ENCODE data around the gene ATF7.
"Not testable (repeated sequence)": the region's sequence is repeated elsewhere in the genome, so short reads cannot be mapped to it uniquely, and the experiment has no call there.

ATF7 gene

DNA sequence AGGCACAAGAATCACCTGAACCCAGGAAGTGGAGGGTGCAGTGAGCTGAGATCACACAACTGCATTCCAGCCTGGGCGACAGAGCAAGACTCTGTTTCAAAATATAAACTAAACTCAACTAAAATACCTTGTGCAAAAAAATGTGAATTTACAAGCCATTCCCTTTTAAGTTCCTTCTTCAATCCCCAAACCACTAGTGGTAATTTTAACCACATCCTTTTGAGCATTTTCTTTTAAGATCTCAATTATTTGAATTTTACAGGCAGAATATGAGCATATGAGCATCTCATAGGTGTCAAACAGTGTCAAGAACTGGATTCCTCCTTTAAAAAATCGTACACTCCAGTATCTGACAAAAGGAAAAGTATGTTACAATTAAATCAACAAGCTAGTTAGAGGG, 61.9 kb downstream of the ATF7 start:
- no peak for DNase-seq

GRCh38 chr12:53563452-53564028, 62.6 kb downstream of the ATF7 start:
- no peak for DNase-seq

DNA sequence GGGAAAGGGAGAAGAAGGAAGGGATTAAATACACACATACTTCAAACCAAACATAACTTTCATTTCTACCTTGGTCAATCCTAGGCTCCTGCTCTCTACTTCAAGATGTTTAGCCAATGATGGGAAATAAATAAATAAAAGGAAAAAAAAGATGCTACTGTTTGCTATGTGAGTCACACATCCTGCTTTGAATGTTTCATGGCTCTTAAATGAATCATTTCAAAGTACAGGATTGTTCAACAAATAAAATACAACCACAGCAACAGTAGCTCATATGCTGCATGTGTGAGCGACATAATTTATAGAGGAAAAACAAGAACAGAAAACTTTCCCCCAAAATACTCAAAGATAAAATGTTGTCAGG, 64.6 kb downstream of the ATF7 start:
- DNase-seq = peak; percentile 59 to 95

DNA sequence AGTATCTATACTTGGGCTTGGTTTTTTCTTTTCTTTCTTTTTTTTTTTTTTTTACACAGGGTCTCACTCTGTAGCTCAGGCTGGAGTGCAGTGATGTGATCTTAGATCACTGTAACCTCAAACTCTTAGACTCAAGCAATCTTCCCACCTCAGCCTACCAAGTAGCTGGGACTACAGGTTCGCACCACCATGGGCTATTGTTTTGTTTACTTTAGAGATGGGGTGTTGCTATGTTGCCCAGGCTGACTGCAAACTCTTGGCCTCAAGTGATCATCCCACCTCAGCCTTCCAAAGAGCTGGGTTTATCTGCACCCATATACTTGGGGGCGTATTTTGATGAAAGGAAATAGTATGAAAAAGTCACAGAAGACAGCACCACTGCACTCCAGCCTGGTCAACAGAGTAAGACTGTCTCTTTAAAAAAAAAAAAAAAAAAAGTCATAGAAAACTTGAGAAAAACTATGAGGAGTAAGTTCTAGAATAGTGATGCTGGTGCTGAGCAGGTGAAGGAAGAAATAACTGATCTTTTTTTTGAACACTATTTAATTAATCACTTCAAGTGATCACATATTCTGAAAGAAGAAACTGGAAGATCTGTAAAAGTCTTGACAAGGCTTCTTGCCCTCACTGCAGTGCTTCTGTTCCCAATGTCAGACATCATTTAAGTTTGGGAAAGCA, 65.1 kb downstream of the ATF7 start:
- DNase-seq = peak in 1 of 2 experiments; percentile 49

DNA sequence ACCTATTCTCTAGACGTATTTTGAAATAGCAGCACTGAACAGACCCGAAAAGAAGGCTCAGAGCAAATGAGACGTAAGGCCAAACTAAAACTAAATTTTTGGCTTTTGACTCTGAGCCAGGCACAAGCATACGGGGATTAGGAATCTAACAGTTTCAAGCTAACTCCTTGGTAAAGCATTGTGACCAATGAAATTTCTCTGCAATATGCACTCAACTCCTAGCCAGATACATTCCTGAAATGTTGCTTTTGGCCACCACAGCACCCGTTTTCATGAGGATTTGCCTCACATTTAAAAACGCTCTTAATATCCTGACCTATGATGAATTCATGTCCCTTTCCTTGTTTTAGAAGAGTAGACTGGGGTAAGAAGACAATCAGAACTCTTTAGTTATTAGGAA, 65.8 kb downstream of the ATF7 start:
- no peak for DNase-seq

DNA sequence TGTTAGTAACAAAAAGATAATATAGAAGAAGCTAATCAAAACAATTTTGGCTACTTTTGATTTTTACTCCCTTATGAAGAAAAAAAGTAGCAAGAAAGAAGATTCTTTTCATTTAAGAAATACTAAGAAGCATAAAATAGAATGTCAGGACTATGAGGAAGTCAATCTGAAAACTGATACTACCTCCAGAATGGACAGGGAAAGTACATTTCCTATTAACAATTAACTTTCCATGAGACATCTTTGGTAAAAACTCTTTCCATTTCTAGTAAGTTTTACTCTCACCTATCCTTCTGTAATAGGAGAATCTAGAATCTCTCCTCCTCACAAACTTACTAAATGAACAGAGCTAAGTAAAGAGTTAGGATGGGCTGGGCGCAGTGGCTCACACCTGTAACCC, 67.6 kb downstream of the ATF7 start:
- no peak for DNase-seq

DNA sequence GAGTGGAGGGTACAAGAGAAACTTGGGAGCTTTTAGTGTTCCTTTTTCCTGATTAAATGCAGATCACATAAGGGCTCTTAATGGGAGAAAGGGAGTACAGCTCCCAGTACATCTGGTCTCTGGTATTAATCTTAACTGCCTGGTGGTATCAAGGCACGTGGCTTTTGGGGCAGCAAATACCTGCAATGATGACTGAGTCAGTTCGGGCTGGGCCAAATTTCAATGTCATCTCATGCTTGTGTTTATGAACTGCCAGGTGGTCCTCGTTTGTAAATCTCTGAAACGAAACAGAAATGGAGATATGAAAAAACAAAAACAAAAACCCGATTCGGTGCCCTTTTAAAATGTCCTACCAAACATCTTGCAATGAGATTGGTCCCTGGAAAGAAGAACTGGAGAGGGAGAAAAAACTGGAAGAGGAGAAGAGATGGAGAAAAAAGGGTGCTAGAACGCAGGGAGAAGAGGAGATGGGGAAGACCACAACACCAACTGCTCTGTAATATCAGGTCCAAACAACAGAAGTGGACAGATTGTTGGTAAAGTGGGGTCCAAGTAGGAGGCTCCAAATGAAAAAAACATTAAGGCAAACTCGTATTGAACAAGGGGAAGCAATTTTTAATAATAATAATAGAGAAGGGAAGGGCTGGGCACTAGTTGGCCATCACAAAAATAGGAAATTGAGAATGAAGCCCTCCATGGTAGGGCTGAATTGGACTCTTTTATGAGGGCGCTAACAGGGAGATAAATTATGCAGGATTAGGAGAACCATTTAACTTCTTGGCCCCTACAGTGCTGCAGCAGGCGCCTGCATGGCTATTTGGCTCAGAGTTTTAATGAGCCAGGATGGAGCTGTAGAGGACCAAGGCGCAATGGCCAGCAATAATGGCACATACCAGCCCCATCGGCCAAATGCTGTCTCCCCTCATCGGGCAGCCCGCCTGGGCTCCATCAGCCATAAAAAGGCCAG, 73.5 kb downstream of the ATF7 start:
- no peak for DNase-seq

DNA sequence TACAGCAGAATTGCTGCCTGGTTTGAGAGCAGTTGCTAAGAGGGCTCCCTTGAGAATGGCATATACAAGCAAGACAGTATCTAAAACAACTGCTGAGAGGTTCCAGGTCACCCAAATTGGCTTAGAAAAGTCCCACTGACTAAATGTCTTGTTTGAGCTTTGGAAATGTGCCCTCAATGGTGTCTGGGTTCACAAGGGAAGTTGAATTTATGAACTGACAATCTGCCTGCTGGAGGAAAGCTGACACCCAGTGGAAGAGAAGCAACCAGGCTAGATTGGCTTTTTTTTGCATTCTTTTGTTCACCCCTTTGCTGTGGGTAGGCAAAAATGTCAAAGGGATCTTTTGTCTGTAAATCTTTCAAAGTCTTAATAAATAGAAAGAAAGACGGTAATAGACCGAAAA, 74.3 kb downstream of the ATF7 start:
- no peak for DNase-seq

DNA sequence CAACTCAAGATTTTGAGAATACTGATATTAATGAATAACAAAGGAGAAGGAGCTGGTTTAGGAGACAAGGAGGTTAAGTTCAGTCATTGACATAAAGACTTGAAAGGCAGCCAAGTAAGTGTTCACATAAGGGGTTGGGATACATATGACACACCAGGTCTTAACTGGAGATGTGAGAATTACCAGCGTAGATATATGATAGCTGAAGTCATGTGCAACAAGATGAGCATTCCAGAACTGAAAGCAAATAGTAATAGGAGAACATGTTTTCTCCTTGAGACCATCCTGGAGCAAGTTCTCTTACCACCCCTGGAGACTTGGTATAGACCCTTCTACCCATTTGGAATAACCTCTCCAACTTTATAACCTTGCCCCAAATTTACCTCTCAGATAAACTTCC, 75.6 kb downstream of the ATF7 start:
- DNase-seq = no peak

DNA sequence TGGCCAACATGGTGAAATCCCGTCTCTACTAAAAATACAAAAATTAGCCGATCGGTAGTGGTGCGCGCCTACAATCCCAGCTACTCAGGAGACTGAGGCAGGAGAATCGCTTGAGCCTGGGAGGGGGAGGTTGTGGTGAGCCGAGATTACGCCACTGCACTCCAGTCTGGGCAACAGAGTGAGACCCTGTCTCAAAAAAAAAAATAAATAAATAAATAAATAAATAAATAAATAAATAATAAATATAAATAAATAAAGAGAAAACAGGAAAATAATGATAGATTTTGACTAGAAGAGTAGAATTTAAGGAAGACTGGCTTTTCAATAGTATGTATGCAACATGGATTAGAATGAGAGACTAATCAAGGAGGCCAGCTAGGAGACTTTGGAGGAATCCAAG, 76.1 kb downstream of the ATF7 start:
- not testable (repeated sequence) for DNase-seq

GRCh38 chr12:53548354-53548753, 77.8 kb downstream of the ATF7 start:
- not testable (repeated sequence) for DNase-seq

DNA sequence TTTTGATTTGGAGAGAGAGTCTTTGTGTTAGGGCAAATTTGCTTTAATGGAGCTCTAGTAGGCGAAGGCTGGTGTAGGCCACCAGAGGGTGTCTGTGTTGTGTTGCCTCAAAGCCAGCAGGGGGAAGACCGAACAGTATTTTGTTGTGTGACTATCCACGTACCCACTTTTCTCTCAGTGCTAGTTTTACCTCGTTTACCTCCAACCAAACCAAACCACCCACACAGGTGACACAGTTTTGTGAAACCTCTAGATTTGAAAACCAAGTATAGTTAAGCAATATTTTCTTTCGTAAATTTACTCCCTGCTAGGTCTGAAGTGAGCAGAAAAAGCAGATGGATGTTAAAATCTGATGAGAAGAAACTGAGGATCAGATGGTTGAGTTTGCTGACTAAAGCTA, 82.6 kb downstream of the ATF7 start:
- DNase-seq = peak; percentile 25 to 59

- no peak for DNase-seq
These were observed 86.7 kb downstream of the ATF7 start for GRCh38 chr12:53539526-53539925.

GRCh38 chr12:53538209-53538689, 87.9 kb downstream of the ATF7 start:
- DNase-seq = no peak

DNA sequence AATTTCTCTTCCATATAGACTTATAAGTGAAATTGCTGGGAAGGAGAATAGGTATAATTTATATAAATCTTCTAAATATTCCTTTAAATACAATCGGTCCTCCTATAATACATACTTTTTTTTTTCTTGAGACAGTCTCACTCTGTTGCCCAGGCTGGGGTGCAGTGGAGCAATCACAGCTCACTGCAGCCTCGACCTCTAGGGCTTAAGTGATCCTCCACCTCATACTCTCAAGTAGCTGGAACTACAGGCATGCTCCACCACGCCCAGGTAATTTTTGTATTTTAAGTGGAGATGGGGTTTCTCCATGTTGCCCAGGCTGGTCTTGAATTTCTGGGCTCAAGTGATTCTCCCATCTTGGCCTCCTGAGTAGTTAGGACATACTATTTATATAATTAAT, 89.2 kb downstream of the ATF7 start:
- DNase-seq = no peak

GRCh38 chr12:53533471-53533870, 92.7 kb downstream of the ATF7 start:
- no peak for DNase-seq

DNA sequence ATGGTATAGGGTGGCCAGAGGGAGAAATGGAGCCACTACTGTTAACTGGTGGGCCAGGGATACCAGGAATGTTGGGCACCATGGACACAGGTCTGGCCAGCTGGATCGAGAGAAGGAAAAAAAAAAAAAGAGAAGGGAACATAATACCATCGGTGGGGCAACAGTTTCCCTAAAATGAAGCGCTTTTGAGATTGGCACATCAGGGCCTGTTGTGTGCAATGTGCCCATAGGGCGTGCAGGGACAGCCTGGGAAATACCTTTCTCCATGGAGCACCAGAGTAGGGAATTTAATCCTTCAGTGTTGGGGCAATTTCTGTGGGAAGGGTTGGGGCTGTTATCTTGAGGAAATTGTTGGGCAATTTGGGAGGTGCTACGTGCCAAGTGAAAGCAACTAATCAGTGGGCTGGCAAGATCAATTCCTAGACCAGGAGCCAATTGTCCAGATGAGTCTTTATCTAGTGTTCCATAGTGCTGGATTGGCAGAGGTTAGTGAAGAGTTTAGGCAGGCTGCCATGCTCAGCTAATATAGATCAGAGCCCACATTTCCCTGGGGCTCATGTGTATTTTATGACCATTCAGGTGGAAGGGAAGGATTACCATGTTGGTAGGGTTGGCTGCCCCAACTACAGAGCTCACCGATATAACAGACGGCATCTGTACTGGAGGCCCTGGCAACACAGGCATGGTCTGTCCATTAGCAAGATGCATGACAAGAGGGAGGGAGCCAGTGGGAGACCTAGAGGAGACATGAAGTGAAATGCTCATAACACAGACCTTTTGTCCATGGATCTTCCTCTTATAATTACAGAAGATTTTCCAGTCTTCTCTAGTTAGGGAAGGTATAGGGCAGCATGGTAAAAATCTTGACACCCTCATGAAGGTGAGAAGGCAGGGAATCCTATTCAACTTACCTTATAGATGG, 93.4 kb downstream of the ATF7 start:
- DNase-seq = no peak

DNA sequence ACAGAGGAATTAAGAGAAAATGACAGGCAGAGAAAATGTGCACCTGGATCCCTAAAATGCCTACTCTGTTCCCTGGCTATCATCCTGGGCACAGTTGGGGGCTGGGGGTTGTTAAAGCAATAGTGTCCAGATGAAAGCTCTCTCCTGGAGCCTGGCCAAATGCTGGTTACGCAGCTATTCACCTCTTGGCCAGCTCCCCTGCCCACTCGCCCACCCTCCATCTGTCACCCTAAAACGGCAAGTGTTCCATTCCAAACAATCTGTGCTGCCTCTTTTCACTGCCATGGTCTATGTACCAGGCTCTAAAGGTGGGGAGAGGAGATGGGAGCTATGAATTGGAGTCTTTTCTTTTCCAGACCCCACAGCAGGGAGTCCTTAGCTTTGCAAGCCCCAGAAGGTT, 94.2 kb downstream of the ATF7 start:
- DNase-seq = no peak

DNA sequence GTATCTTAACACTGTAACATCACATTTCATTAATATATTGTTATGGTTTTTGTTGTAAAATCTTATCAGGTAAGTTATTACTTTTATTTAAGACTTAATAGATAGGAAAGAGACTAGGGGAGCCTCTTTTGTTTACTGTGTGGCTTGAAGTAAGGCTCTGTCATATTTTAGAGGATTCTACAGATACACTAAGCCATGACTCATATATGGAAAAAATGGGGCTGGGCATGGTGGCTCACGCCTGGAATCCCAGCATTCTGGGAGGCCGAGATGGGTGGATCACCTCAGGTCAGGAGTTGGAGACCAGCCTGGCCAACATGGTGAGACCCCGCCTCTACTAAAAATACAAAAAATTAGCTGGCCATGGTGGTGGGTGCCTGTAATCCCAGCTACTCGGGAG, 95.3 kb downstream of the ATF7 start:
- no peak for DNase-seq

DNA sequence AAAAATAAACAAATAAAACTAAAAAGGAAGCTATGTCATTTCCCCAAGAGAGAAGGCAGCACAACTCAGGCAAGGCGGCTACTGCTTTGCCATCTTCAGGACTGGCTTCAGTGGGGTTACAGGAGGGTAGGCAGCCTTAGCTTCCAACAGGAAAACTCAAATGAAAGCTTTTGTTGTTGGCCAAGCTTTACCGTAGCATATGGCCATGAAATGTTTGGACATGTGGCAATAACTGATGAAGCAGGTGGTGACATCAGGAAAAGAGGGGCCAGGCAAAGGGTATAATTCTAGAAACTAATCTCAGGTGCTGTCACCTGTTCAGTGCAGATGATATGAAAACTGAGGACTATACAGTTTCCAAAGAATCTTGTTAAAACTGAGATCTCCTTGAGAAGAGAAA, 96.1 kb downstream of the ATF7 start:
- no peak for DNase-seq

DNA sequence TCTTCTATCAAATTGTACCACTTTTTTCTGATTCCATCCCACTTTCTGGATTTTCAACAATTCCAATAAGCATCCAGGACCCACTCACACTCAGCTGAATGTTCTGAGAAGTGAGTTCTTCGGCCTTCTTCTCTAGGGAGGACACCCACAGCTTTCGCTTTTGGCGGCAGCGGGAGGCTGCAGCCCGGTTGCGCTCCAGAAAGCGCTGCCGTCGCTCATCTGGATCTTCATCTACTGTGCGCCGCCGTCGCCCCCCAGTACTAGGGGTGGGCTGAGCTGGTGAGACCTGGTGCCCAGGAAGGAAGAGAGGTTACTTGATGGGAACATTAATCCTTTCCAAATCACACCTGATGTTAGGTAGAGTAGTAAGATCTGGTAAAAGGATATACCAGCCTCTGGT, 101.7 kb downstream of the ATF7 start:
- DNase-seq = no peak

DNA sequence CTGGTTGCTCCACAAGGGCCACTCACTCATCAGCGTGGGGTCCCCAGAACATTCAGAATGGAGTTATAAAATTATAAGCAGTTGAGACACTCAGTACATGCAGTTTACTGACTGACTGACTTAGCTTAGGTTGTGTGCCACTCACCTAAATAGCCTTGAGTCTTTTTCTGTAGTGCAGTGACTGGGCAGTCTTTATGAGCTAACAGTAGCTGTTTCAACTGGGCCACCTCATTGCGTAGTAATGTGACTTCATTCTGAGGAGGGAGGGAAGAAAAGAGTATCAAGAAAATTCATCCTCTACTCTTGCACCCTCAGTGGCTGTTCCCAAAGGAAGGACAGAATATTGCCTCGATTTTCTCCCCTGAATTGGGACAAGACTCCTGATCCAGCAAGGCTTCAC, 103.1 kb downstream of the ATF7 start:
- no peak for DNase-seq

GRCh38 chr12:53518381-53518780, 107.8 kb downstream of the ATF7 start:
- no peak for DNase-seq

All from SW 1271 (cell line).